Lower lobe of right lung (tissue), 2 donors: ENCODE measurements around the gene ACP5. TPM values are rescaled to one million over a fixed set of nuclear protein-coding genes. Genes with fewer than 3 reads are reported as not detected.

Experiments
- ATAC-seq, 2 donors: fragments of 200-7000 bp; cut with Tn5 transposase; one replicate each; pipeline ENCODE4 v1.9.1; 2020 to 2022; ENCODE audit warnings: mild to moderate bottlenecking in 2 of 2, moderate library complexity in 2 of 2
- DNase-seq: peaks from one replicate; pipeline ENCODE4 v3.0.0-alpha.2; 2020
- H3K27ac ChIP-seq: fragments of 200-600 bp; one replicate; pipeline ENCODE4 v1.8.0; 2022
- H3K27me3 ChIP-seq: fragments of 200-600 bp; one replicate; pipeline ENCODE4 v1.8.0; 2022; ENCODE audit warnings: low read depth
- H3K36me3 ChIP-seq: fragments of 200-600 bp; one replicate; pipeline ENCODE4 v1.8.0; 2022; ENCODE audit warnings: mild to moderate bottlenecking
- H3K4me1 ChIP-seq: fragments of 200-600 bp; one replicate; pipeline ENCODE4 v1.8.0; 2022
- H3K4me3 ChIP-seq: fragments of 200-600 bp; one replicate; pipeline ENCODE4 v1.8.0; 2022; ENCODE audit warnings: mild to moderate bottlenecking
- H3K9me3 ChIP-seq: fragments of 200-600 bp; one replicate; pipeline ENCODE4 v1.8.0; 2022
- CTCF ChIP-seq: fragments of 200-600 bp; IDR thresholded peaks from one replicate; pipeline ENCODE4 v1.8.0; 2022; ENCODE audit warnings: antibody characterized with exemption, mild to moderate bottlenecking
- intact Hi-C: fragments of 100-400 bp; cut with DNase I; formaldehyde crosslinking; loops from one replicate; pipeline ENCODE4 v1.11.0; 2022
- total RNA-seq: library from RNA; stranded (reverse); fragmentation: NEBNext Ultra II Directional; extraction: Animal tissue kit (Norgen Biotek cat#: 25700); gene quantifications from one replicate; pipeline ENCODE4 v1.2.1, GENCODE V29; 2021
- donor health status: DM: no; HTN: yes; CAD: no; lungs with severe emphysema.

Gene ACP5
- total RNA-seq, 1 donor from 2014 or later, result 650 TPM

DNA sequence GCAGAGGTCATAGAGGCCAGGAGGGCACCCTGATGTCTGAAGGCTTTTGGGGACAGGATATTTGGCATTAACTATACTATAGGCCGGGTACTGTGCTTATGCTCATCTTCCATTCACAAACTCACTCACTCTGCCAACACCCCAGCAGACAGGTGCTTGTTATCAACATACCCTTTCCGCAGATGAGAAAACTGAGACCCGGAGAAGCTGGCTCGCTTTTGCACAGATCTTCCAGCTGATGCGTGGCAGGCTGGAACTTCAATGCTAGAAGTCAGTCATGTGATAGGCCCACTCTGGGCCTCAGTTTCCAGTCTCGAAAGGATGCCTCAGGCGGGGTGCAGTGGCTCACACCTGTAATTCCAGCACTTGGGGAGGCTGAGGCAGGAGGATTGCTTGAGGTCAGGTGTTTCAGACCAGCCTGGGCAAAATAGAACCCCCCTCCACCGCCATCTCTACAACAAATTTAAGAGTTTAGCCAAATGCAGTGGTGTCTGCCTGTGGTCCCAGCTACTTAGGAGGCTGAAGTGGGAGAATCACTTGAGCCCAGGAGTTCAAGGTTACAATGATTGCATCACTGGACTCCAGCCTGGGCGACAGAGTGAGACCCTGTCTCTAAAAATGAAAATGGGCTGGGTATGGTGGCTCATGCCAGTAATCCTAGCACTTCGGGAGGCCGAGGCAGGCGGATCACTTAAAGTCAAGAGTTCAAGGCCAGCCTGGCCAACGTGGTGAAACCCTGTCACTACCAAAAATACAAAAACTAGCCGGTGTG lies 29.3 kb downstream of the ACP5 start:
- Histone ChIP-seq H3K4me3 (no peak overlapping the region), H3K9me3 (no peaks in the 10 kb centered on the region), H3K4me1 (no peaks in the 10 kb centered on the region), H3K36me3 (peaks cover 13% of the 10 kb centered on the region), H3K27me3 (no peaks in the 10 kb centered on the region), H3K27ac (no peak overlapping the region)
- no peak for DNase-seq
- intact Hi-C loops, result no loop called here
- no peak for TF ChIP-seq CTCF
- ATAC-seq, result no peak

DNA sequence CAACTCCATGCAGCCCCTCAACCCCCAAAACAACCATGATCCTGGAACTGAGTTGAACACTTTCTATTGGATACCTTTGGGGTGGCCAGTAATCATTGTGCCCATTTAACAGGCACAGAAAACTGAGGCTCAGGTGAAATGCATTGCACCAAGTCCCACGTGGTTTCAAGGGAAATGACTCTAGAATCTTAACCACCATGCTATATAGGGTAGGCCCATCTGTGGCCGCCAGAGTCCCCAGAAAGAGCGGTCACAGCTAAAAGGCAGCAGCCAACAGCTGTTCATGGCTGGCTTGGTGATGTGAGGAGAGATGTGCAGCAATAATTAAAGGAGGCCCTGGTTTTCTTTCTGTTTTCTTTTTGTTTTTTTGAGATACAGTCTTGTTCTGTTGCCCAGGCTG lies 36.2 kb downstream of the ACP5 start:
- no peak overlapping the region for H3K27ac ChIP-seq
- no peaks in the 10 kb centered on the region for H3K9me3 ChIP-seq
- no peaks in the 10 kb centered on the region for H3K36me3 ChIP-seq
- H3K27me3 ChIP-seq, result peaks cover 20% of the 10 kb centered on the region
- H3K4me1 ChIP-seq, result no peaks in the 10 kb centered on the region
- no peak for TF ChIP-seq CTCF
- ATAC-seq (no peak), DNase-seq (no peak)
- H3K4me3 ChIP-seq, result no peak overlapping the region
- intact Hi-C loops, result no loop called here

DNA sequence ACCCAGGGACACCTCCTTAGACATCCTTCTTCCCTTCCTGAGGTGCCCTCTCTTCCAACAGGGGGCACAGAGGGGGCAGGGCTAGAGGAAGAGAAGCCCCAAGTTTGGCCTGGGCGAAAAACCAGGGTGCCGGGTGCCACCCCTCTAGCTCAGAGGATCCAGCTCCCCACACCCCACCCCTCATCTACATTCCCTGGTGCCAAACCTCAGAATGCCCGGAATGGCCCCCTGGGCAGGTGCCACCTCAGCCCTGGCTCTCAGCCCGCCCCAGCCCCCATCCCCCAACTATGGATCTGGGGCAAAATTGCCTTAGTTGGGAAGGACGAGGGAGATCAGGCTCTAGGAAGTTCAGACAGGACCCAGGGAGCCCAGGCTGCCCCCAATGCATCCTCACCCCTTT lies 36.8 kb downstream of the ACP5 start:
- Histone ChIP-seq H3K27me3 (peaks cover 20% of the 10 kb centered on the region), H3K9me3 (no peaks in the 10 kb centered on the region), H3K4me3 (no peak overlapping the region), H3K36me3 (no peaks in the 10 kb centered on the region), H3K27ac (no peak overlapping the region), H3K4me1 (peaks cover 4% of the 10 kb centered on the region)
- no peak for ATAC-seq
- no peak for TF ChIP-seq CTCF
- intact Hi-C loops, result no loop called here
- DNase-seq, result no peak

GRCh38 chr19:11539495-11540365 lies 37.7 kb downstream of the ACP5 start:
- Histone ChIP-seq H3K9me3 (no peaks in the 10 kb centered on the region), H3K4me3 (peak overlapping the region; percentile 35), H3K4me1 (peaks cover 7% of the 10 kb centered on the region), H3K36me3 (no peaks in the 10 kb centered on the region), H3K27me3 (peaks cover 20% of the 10 kb centered on the region), H3K27ac (peak overlapping the region; percentile 31)
- DNase-seq (no peak), ATAC-seq (no peak)
- intact Hi-C loops, result no loop called here
- no peak for TF ChIP-seq CTCF

- Histone ChIP-seq H3K27me3 (peaks cover 20% of the 10 kb centered on the region), H3K4me1 (peaks cover 7% of the 10 kb centered on the region), H3K4me3 (peak within 1 kb of the TSS; percentile 35), H3K9me3 (no peaks in the 10 kb centered on the region), H3K36me3 (no peaks in the 10 kb centered on the region), H3K27ac (peak within 1 kb of the TSS; percentile 31)
- intact Hi-C loops, result no loop called here
- TF ChIP-seq CTCF, result no peak
- DNase-seq, result no peak
- ATAC-seq, result peak; percentile 5 to 21
Measured at GRCh38 chr19:11538232-11539036, 39.0 kb downstream of the ACP5 start, which contains the start of gene CNN1. Gene CNN1 (plus strand): TSS chr19:11538851. CDS start chr19:11538928, 77 bp downstream.
